ENCODE results near the gene CPA2.
"Not testable (repeated sequence)": the region's sequence is repeated elsewhere in the genome, so short reads cannot be mapped to it uniquely, and the experiment has no call there.

CPA2 gene

GRCh38 chr7:130242198-130243014 is 24.3 kb upstream of the CPA2 start:
- Mint-ChIP-seq H3K4me1 (peaks cover 9% of the 10 kb centered on the region), H3K9me3 (no peaks in the 10 kb centered on the region), H3K27ac (no peak overlapping the region), H3K27me3 (no peaks in the 10 kb centered on the region), H3K36me3 (no peaks in the 10 kb centered on the region), H3K4me3 (no peak overlapping the region)

- not testable (repeated sequence) for H3K27me3 Mint-ChIP-seq, H3K27ac Mint-ChIP-seq, H3K9me3 Mint-ChIP-seq, H3K36me3 Mint-ChIP-seq, H3K4me3 Mint-ChIP-seq, H3K4me1 Mint-ChIP-seq
These were observed 23.2 kb upstream of the CPA2 start for GRCh38 chr7:130243486-130243885.

- not testable (repeated sequence) for H3K4me3 Mint-ChIP-seq, H3K36me3 Mint-ChIP-seq, H3K27me3 Mint-ChIP-seq, H3K27ac Mint-ChIP-seq, H3K9me3 Mint-ChIP-seq, H3K4me1 Mint-ChIP-seq
These were observed 20.2 kb upstream of the CPA2 start for GRCh38 chr7:130246491-130246890.

- not testable (repeated sequence) for H3K4me3 Mint-ChIP-seq, H3K27me3 Mint-ChIP-seq, H3K36me3 Mint-ChIP-seq, H3K4me1 Mint-ChIP-seq, H3K27ac Mint-ChIP-seq, H3K9me3 Mint-ChIP-seq
These were observed 17.8 kb upstream of the CPA2 start for GRCh38 chr7:130248842-130249241.

- H3K9me3 Mint-ChIP-seq, H3K27ac Mint-ChIP-seq, H3K4me1 Mint-ChIP-seq, H3K36me3 Mint-ChIP-seq, H3K27me3 Mint-ChIP-seq, H3K4me3 Mint-ChIP-seq: not testable (repeated sequence)
These were observed 17.0 kb upstream of the CPA2 start for GRCh38 chr7:130249626-130250025.

- H3K36me3 Mint-ChIP-seq = no peaks in the 10 kb centered on the region
- H3K4me3 Mint-ChIP-seq = no peak overlapping the region
- H3K27me3 Mint-ChIP-seq = no peaks in the 10 kb centered on the region
- no peaks in the 10 kb centered on the region for H3K4me1 Mint-ChIP-seq
- no peaks in the 10 kb centered on the region for H3K9me3 Mint-ChIP-seq
- no peak overlapping the region for H3K27ac Mint-ChIP-seq
These were observed 12.1 kb upstream of the CPA2 start for GRCh38 chr7:130254555-130254954.

- Mint-ChIP-seq H3K36me3 (no peaks in the 10 kb centered on the region), H3K27me3 (no peaks in the 10 kb centered on the region), H3K9me3 (no peaks in the 10 kb centered on the region), H3K27ac (no peak overlapping the region), H3K4me1 (no peaks in the 10 kb centered on the region), H3K4me3 (no peak overlapping the region)
These were observed 10.0 kb upstream of the CPA2 start for GRCh38 chr7:130256704-130257103.

- no peaks in the 10 kb centered on the region for H3K4me1 Mint-ChIP-seq
- H3K27ac Mint-ChIP-seq = no peak overlapping the region
- no peaks in the 10 kb centered on the region for H3K36me3 Mint-ChIP-seq
- H3K9me3 Mint-ChIP-seq = no peaks in the 10 kb centered on the region
- H3K4me3 Mint-ChIP-seq = no peak overlapping the region
- no peaks in the 10 kb centered on the region for H3K27me3 Mint-ChIP-seq
These were observed 8.1 kb upstream of the CPA2 start for GRCh38 chr7:130258494-130259078.

GRCh38 chr7:130262448-130262847 is 4.2 kb upstream of the CPA2 start:
- no peaks in the 10 kb centered on the region for H3K36me3 Mint-ChIP-seq
- H3K9me3 Mint-ChIP-seq = no peaks in the 10 kb centered on the region
- no peak overlapping the region for H3K27ac Mint-ChIP-seq
- no peak overlapping the region for H3K4me3 Mint-ChIP-seq
- no peaks in the 10 kb centered on the region for H3K4me1 Mint-ChIP-seq
- no peaks in the 10 kb centered on the region for H3K27me3 Mint-ChIP-seq

- H3K9me3 Mint-ChIP-seq = no peaks in the 10 kb centered on the region
- no peak overlapping the region for H3K4me3 Mint-ChIP-seq
- no peaks in the 10 kb centered on the region for H3K4me1 Mint-ChIP-seq
- H3K27ac Mint-ChIP-seq = no peak overlapping the region
- H3K36me3 Mint-ChIP-seq = no peaks in the 10 kb centered on the region
- no peaks in the 10 kb centered on the region for H3K27me3 Mint-ChIP-seq
These were observed 3.5 kb upstream of the CPA2 start for GRCh38 chr7:130263130-130263529.

GRCh38 chr7:130266961-130267321 is 278 bp downstream of the CPA2 start:
- H3K9me3 Mint-ChIP-seq = no peaks in the 10 kb centered on the region
- H3K27ac Mint-ChIP-seq = no peak overlapping the region
- no peaks in the 10 kb centered on the region for H3K4me1 Mint-ChIP-seq
- H3K27me3 Mint-ChIP-seq = no peaks in the 10 kb centered on the region
- H3K36me3 Mint-ChIP-seq = no peaks in the 10 kb centered on the region
- H3K4me3 Mint-ChIP-seq = no peak overlapping the region

GRCh38 chr7:130268463-130269317 is 2.0 kb downstream of the CPA2 start:
- Mint-ChIP-seq H3K27me3 (no peaks in the 10 kb centered on the region), H3K4me1 (peaks cover 9% of the 10 kb centered on the region), H3K36me3 (no peaks in the 10 kb centered on the region), H3K27ac (no peak overlapping the region), H3K9me3 (no peaks in the 10 kb centered on the region), H3K4me3 (no peak overlapping the region)

GRCh38 chr7:130269318-130269694 is 2.6 kb downstream of the CPA2 start:
- no peak overlapping the region for H3K4me3 Mint-ChIP-seq
- no peak overlapping the region for H3K27ac Mint-ChIP-seq
- no peaks in the 10 kb centered on the region for H3K36me3 Mint-ChIP-seq
- H3K27me3 Mint-ChIP-seq = no peaks in the 10 kb centered on the region
- no peaks in the 10 kb centered on the region for H3K9me3 Mint-ChIP-seq
- H3K4me1 Mint-ChIP-seq = peaks cover 12% of the 10 kb centered on the region

GRCh38 chr7:130270947-130271800 is 4.5 kb downstream of the CPA2 start:
- H3K9me3 Mint-ChIP-seq = no peaks in the 10 kb centered on the region
- peaks cover 3% of the 10 kb centered on the region for H3K27me3 Mint-ChIP-seq
- no peaks in the 10 kb centered on the region for H3K36me3 Mint-ChIP-seq
- H3K27ac Mint-ChIP-seq = no peak overlapping the region
- H3K4me3 Mint-ChIP-seq = no peak overlapping the region
- peaks cover 15% of the 10 kb centered on the region for H3K4me1 Mint-ChIP-seq

- no peak overlapping the region for H3K27ac Mint-ChIP-seq
- H3K4me3 Mint-ChIP-seq = no peak overlapping the region
- H3K4me1 Mint-ChIP-seq = peaks cover 27% of the 10 kb centered on the region
- no peaks in the 10 kb centered on the region for H3K36me3 Mint-ChIP-seq
- peaks cover 3% of the 10 kb centered on the region for H3K27me3 Mint-ChIP-seq
- H3K9me3 Mint-ChIP-seq = no peaks in the 10 kb centered on the region
These were observed 5.9 kb downstream of the CPA2 start for GRCh38 chr7:130272381-130273080.
